ENCODE measurements around the gene ATG12.

ATG12 gene

DNA sequence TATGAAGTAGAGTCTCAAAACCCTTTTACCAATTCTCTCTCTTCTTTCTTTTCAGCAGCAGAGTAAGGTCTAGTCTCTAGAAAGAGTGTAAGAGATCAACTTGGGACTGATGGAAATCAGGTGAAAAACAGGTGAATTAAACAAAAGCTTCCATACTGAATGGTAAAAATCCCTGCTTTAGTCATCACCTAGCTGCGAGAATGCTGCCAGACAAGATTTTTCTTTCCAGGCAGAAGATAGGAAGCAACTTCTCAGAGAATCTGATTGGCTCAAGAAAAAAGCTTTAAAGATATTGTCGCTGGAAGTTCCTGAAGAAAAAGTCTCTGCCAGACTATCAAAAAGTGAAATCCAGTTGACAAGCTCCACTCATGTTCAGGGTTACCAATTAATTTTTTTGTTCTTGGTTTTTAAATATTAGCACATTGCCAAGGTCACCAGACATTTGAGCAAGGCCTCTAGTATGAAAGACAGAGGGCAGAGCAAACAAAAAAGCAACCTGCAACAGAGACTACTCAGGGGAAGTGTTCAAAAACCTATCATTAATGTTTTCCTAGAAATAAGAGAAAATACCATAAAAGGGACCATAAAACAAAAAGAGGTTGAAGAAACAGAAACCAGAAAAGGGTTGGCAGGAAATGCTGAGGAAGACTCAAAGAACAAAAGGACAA lies 34.2 kb downstream of the ATG12 start:
- no peak for DNase-seq

DNA sequence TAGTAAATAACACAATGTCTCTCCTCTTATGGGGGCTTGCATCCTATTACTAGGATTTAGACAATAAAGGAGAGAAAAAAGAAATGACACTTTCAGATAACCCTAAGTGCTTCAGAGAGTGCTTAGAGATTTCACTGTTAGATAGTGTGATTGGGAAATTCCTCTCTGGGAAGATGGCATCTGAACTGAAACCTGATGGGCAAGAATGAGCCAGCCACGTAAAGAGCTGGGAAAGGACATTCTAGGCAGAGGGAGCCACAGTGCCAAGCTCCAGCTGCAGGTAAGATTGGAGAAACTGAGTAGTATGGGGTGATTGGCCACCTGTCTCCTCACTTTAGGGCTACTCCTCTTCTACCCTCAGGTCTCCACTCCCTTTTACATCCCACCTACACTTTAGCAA lies 39.4 kb downstream of the ATG12 start:
- DNase-seq = no peak

DNA sequence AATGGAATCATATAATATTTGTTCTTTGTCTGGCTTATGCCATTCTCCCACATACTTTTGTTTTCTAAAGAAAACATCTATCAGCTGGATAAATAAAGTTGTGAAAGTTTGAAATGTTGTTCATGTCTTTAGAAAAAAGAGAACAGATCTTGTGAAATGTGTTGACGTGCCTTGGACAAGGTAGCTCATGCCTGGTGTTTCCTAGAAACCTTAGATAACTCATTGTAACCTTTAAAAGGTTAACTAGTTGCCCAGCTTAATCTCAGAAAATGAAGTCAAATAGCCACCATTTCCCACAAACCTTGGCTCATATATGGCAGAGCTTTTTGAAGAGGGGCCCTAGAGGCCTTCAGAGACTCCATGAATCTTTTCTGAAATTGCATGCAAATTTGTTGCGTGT lies 40.2 kb downstream of the ATG12 start:
- no peak for DNase-seq

DNA sequence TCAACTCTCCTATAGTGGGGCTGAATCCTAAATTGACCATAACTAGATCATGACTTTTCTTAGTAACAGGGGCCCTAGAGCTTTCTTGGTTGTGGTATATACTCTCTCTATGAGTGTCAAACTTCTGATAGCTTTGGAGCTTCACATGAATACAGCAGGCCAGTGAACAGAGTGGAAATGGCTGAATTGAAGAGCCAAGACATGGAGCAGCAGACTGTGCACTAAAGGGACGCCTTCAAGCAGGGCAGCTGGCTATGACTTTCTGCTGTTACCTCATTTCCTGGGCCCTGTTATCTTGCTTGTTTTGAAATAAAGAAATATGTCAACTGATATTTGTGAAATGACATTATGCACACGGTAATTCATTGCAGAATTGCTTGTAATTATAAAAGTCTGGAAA lies 41.3 kb downstream of the ATG12 start:
- no peak for DNase-seq

DNA sequence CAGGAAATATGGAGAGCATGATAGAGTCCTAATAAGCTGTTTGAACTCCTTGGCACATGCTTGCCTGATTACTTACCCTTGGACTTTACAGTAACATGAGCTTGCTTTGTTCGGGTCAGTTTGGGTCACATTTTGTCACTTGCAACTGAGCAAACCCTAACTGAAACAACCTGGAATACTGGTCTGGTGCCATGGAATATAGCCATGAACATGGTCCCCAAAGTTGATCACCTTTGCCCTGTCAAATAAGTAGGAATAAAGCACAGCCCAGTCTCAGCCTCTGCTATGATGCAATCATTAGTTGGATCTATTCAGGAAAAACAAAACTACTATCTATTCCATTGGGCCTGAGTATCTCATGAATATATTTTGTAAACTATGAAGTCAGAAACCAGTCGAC lies 43.1 kb downstream of the ATG12 start:
- DNase-seq = no peak

DNA sequence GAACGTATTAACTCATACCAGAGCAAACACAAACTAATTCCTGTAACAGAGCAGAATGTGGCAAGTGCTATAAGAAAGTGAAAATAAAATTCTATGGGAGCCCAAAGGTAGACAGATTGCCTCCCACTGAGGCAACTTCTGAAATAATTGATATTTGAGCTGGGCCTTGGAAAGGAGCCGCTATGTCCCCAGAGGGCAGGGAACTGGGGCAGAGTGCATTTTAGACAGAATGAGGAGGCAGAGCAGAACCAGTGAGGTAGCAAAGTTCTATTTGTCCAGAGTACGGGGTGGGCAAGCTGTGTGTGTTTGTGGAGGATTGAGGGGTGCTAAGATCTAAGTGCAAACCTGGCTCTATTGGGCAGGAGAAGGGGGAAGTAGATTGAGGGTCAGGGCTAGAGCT lies 44.7 kb downstream of the ATG12 start:
- DNase-seq = no peak

DNA sequence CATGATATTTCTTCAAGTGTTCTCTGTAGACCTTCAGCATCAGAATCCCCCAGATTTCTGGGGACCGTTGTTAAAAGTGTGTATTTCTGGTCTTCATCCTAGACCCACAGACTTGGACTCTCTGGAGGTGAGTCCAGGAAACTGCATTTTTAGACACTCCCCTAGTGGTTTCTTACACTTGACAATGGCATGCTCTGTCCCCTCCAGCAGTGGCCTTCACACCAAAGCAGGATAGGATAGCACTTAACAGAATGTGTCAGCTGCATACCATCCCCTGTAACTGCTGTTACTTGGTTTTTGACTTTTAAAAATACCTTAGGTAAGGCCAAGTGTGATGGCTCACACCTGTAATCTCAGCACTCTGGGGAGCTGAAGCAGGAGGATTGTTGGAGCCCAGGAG lies 45.7 kb downstream of the ATG12 start:
- DNase-seq = no peak

DNA sequence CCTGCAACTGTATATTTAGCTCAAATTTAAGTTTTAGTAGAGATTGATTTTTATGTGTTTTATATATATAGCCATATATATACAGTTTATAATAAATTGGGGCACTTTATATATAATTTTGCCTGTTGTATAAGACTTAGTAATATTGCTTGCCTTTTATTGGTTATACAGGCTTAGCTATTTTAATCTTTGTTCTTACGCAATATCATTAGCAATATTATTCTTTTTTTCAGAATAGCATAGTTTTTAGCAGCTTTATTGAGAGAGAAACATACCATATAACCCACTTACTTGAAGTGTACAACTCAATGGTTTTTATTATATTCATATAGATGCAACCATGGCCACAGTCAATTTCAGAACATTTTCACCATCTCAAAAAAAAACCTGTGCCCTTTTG lies 52.9 kb downstream of the ATG12 start:
- no peak for DNase-seq

DNA sequence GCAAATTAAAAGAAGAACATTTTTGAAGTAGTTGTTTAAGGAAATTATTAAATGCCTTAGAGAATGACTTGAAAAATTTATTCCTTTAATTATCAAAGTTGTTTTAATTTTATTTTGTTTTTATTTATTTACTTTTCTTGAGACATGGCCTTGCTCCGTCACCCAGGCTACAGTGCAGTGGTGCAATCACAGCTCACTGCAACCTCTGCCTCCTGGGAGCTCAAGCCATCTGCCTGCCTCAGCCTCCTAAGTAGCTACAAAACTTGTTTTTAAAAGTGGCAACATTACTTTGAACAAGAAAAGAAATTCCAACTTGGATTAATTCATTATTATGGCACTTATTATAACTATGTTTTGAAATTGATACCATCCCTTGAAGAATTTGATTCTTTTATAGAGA lies 53.9 kb downstream of the ATG12 start:
- DNase-seq = no peak

DNA sequence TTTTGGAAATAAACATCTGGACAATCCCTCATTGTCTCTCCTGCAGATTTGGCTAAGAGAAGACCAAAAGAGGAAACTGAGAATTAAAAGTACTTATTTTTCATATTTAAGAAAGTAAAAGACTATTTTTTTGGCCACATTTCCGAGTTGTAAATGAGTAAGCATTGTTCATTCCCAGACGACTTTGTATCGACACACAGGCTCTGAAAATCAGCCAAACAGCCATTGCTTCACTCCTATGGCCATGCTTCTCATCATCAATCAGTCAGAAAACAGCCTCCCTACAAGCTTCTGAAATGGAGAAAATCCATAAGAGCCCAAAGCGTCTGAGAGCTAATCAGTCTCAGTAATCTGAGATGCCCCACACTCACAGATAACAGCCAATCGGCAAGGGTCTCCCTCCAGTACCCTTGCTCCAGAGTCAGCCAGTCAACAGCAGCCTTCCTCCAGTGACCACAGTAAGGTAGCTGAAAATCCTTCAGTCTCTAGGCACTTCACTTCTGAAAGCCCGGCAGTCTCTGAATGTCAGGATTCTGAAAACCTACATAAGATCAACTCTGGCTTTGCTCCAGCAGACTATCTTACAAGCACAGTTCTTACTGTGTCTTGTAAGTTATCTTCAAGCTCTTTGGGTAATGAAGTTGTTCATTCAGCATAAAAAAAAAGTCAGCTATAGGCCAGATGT lies 55.8 kb downstream of the ATG12 start:
- no peak for DNase-seq

DNA sequence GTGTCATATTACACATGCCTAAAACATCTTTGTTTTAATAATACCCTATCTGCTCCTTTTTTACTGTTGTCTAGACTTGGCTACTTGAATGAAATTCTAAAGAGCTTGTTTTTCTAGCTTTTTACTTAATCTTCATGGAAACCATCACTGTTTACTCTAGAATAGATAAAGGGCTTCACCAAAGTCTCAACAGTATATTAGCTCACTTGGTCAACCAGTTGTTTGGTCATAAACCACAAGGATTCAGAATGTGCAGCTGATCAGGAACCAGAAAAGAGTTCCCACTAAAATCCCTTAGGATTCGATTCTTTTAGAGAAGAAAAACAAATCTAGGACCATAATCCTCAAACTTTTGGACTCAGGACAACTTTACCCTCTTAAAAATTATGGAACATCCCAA lies 62.9 kb downstream of the ATG12 start:
- no peak for DNase-seq
